GM12891 (cell line): ENCODE results near the gene C18orf54.

ENCODE experiments used
- POLR2A ChIP-seq: IDR thresholded peaks from 2 replicates; pipeline ENCODE4 v1.6.1; 2011; ENCODE audit warnings: low read depth, low read length, control low read depth
- POLR2AphosphoS5 ChIP-seq: IDR thresholded peaks from 2 replicates; pipeline ENCODE4 v1.6.1; 2011; ENCODE audit warnings: low read depth, low read length, control low read depth
- POU2F2 ChIP-seq: IDR thresholded peaks from 2 replicates; pipeline ENCODE4 v1.6.1; 2011; ENCODE audit warnings: low read depth, mild to moderate bottlenecking, control low read depth, low read length, moderate library complexity
- TAF1 ChIP-seq: IDR thresholded peaks from 2 replicates; pipeline ENCODE4 v1.6.1; 2011; ENCODE audit warnings: low read depth, low read length, control low read depth

DNA sequence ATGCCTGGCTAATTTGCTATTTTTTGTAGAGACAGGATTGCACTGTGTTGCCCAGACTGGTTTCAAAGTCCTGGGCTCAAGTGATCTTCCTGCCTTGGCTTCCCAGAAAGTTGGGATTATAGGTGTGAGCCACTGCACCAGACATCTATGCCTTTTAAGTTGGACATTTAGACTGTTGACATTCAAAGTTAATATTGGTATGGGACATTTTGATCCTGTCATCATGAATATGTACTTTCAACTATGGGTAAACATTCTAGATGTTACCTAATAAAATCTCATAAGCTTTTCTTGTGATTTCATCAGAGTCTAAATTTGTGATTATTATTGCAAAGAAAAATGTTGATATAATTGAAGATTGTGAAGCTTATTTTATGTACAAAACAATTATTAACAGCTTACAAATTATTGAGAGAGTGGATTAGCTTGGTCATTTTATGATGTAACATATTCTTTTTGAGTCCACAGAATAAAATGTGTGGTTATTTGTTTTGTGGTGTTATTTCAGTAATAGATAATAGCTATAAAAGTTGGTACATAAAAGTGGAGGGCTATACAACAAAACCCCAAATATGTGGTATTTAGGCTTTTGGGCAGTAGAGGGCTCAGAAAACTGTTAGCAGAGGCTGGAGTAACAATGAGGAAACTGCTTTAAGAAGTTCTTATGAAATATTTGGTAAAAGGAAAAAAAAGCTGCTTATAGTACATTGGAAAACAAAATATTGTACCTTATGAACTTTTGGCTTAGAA, 41.5 kb upstream of the C18orf54 start:
- TF ChIP-seq POLR2A = no peak
- no peak for TF ChIP-seq POLR2AphosphoS5
- no peak for TF ChIP-seq POU2F2
- no peak for TF ChIP-seq TAF1
